ENCODE data around the gene CYFIP1.

- TF ChIP-seq CTCF (conservative IDR thresholded peaks at IDR 0.05; ENCODE audit: low read depth, low read length) (no peak), EZH2 (IDR thresholded peaks at IDR 0.05; ENCODE audit: borderline replicate concordance, low read depth, low read length, poor library complexity, severe bottlenecking) (no peak)
Measured at GRCh38 chr15:22988811-22989210, 8.6 kb upstream of the CYFIP1 start.
